ENCODE data around the gene PCP2.

- TF ChIP-seq CTCF (IDR thresholded peaks at IDR 0.05) (no peak), POLR2AphosphoS5 (IDR thresholded peaks at IDR 0.05; ENCODE audit: low read depth, low read length) (no peak)
These were observed 12.8 kb upstream of the PCP2 start for GRCh38 chr19:7646426-7646700.
